Ovary (tissue), 9 donors: ENCODE results near the gene SREK1IP1. TPM values are rescaled to one million over a fixed set of nuclear protein-coding genes. Genes with fewer than 3 reads are reported as not detected.
"Not testable (repeated sequence)": the region's sequence is repeated elsewhere in the genome, so short reads cannot be mapped to it uniquely, and the experiment has no call there.

ENCODE experiments used
- DNase-seq, 5 donors: peaks; one replicate each; pipeline ENCODE4 v3.0.0-alpha.2; 2019 to 2020
- H3K27ac ChIP-seq, 2 donors: fragments of 200-600 bp; one replicate each; pipeline versions ENCODE4 v1.5.1 to v1.8.0; 2019 to 2022
- H3K27me3 ChIP-seq: fragments of 200-600 bp; one replicate; pipeline ENCODE4 v1.8.0; 2022
- H3K36me3 ChIP-seq: fragments of 200-600 bp; sonication (generic); one replicate; pipeline ENCODE4 v1.5.1; 2019
- H3K4me1 ChIP-seq: one replicate; pipeline ENCODE4 v1.8.1; 2013; ENCODE audit warnings: mild to moderate bottlenecking, moderate library complexity; ENCODE audit not compliant: insufficient read depth
- H3K4me3 ChIP-seq: fragments of 200-600 bp; sonication (generic); one replicate; pipeline ENCODE4 v1.5.1; 2017
- H3K9me3 ChIP-seq, 2 donors: fragments of 200-600 bp in 1 of 2; sonication (generic) in 1 of 2; one replicate each; pipeline versions ENCODE4 v1.5.1 to v1.8.1; 2013 to 2019; ENCODE audit warnings: mild to moderate bottlenecking in 1 of 2, moderate library complexity in 1 of 2
- EP300 ChIP-seq: sonication (generic); formaldehyde crosslinking; IDR thresholded peaks from one replicate; pipeline ENCODE4 v1.6.1; 2017; ENCODE audit warnings: antibody characterized with exemption
- POLR2A ChIP-seq: fragments of 450-650 bp; IDR thresholded peaks from one replicate; pipeline ENCODE4 v1.6.1; 2017; ENCODE audit warnings: antibody characterized with exemption, mild to moderate bottlenecking, moderate library complexity
- WGBS, 3 donors: extraction: QIAGEN DNeasy Blood & Tissue Kit in 1 of 3; methylation state at CpG; one replicate each; pipeline versions ENCODE4 v1.1.5 to v1.1.7; 2013 to 2017; 5-methylcytosine and 5-hydroxymethylcytosine counted together
- intact Hi-C, 4 donors: fragments of 100-400 bp; cut with DNase I; formaldehyde crosslinking; loops; one replicate each; pipeline versions ENCODE4 v1.11.0 to v1.15.1; 2022 to 2023
- polyA plus RNA-seq, 2 donors: library from polyadenylated mRNA; stranded (reverse); fragments of 200-250 nt in 1 of 2; fragments of 350-450 nt in 1 of 2; fragmentation: Illumina TruSeq in 1 of 2; extraction: RNeasy Lipid Tissue Mini Kit (QIAGEN cat#74804) in 1 of 2; gene quantifications; one replicate each; pipeline ENCODE4 v1.2.3, GENCODE V29; 2013 to 2014
- total RNA-seq, 7 donors: library from RNA; depleted of rRNA in 2 of 7; stranded (reverse); fragments of >200 nt in 2 of 7; fragmentation: NEBNext Ultra II Directional in 3 of 7; extraction: Animal tissue kit (Norgen Biotek cat#: 25700) in 3 of 7; gene quantifications; one replicate each; pipeline versions ENCODE4 v1.1.0 to v1.2.4, GENCODE V29; 2016 to 2023
- TF ChIP-seq, protein P1 (sequence below), 3 donors: fragments of 450-650 bp in 2 of 3; fragments of 200-600 bp in 1 of 3; IDR thresholded peaks; one replicate each; pipeline versions ENCODE4 v1.5.1 to v1.8.0; 2016 to 2022; ENCODE audit warnings: antibody characterized with exemption in 3 of 3, mild to moderate bottlenecking in 1 of 3
- donor health status: DM: no; HTN: no; CAD: no; lungs with moderate emphysema.
- donor health status: DM: no; HTN: no; CAD: no.
- donor health status: Bipolar disorder and iron deficiency.
- donor health status: DM: yes; HTN: yes; CAD: no.
- donor health status: DM: no; HTN: no; CAD: no.
- donor health status: DM: yes; HTN: yes; CAD: no.

The SREK1IP1 gene
- total and polyA plus RNA-seq, 9 donors: 6.1 to 18.9 (median 12.3) TPM

DNA sequence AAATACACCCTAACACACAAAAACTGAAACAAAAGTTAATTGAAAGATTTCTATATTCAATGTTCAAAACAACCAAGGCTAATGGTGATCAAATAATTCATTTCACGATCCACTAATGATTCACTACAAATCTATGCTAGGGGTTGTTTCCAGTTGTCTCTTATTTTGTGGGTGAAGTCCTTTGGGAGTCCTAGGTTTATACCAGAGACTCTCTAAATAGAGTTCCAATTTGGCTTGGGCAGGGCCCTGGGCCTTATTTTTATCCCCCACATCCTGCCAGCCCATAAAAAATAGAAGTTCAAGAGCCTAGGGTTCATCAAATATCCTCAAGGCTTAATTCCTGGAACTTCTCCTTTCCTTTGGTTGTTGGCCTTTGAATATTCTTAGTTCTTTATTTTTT lies 26.1 kb downstream of the SREK1IP1 start:
- Histone ChIP-seq H3K27ac (no peak overlapping the region), H3K4me3 (no peak overlapping the region), H3K27me3 (no peaks in the 10 kb centered on the region), H3K36me3 (no peaks in the 10 kb centered on the region), H3K9me3 (no peaks in the 10 kb centered on the region), H3K4me1 (no peaks in the 10 kb centered on the region)
- intact Hi-C loops: no loop called here
- no peak for DNase-seq
- TF ChIP-seq EP300 (no peak), POLR2A (no peak)
- TF ChIP-seq, protein P1, sequence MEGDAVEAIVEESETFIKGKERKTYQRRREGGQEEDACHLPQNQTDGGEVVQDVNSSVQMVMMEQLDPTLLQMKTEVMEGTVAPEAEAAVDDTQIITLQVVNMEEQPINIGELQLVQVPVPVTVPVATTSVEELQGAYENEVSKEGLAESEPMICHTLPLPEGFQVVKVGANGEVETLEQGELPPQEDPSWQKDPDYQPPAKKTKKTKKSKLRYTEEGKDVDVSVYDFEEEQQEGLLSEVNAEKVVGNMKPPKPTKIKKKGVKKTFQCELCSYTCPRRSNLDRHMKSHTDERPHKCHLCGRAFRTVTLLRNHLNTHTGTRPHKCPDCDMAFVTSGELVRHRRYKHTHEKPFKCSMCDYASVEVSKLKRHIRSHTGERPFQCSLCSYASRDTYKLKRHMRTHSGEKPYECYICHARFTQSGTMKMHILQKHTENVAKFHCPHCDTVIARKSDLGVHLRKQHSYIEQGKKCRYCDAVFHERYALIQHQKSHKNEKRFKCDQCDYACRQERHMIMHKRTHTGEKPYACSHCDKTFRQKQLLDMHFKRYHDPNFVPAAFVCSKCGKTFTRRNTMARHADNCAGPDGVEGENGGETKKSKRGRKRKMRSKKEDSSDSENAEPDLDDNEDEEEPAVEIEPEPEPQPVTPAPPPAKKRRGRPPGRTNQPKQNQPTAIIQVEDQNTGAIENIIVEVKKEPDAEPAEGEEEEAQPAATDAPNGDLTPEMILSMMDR (IDR thresholded peaks at IDR 0.05): no peak
- 92 to 96% (median 95%) methylated on average over 1 of the region's 1 CpG for WGBS, 3 donors

DNA sequence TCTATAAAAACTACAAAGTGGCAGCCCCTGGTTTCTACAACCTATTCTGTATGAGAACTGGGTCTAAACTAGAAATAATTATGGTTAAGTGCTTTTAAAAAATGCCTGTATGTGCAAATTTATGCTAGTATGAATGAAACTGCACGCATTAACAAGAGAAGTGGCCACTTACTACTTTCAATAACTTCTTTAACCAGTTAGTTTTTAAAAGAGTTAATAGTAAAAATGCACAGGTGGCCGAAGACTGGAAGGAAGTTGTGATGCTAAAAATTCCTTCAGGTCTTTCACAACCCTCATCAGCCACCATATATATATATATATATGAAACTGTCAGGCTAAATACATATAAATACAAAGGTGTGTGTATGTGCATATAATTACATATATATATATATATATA lies 41.3 kb downstream of the SREK1IP1 start:
- Histone ChIP-seq H3K9me3 (no peaks in the 10 kb centered on the region), H3K36me3 (no peaks in the 10 kb centered on the region), H3K27me3 (no peaks in the 10 kb centered on the region), H3K4me3 (no peak overlapping the region), H3K27ac (no peak overlapping the region), H3K4me1 (no peaks in the 10 kb centered on the region)
- TF ChIP-seq POLR2A (no peak), EP300 (no peak)
- TF ChIP-seq, protein P1 (IDR thresholded peaks at IDR 0.05): no peak
- intact Hi-C loops: no loop called here
- DNase-seq: no peak
- 96 to 98% (median 97%) methylated on average over 2 of the region's 2 CpGs for WGBS, 3 donors

DNA sequence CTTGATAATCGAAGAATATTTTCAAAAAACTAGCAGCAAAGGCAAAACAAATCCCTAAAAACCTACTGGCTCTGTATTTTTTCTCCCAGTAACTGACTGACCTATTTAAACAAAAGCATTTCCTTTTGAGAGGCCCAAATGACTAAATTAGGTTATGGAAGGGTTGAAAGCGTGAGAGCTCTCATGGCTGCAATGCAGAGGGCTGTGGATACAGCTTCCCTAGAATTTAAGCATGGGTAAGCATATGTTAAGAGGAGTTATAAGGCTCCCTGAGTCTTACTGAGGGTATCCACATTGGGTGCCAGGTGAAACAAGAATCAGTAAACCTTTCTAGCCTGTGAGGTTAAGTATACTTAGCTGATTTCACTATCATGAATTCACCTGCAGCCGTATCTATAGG lies 45.9 kb downstream of the SREK1IP1 start:
- no peaks in the 10 kb centered on the region for H3K27me3 ChIP-seq
- no peak for DNase-seq
- no peak overlapping the region for H3K4me3 ChIP-seq
- intact Hi-C loops: no loop called here
- H3K36me3 ChIP-seq: no peaks in the 10 kb centered on the region
- H3K27ac ChIP-seq: no peak overlapping the region
- 96 to 97% (median 96%) methylated on average over 3 of the region's 3 CpGs for WGBS, 3 donors
- TF ChIP-seq EP300: no peak
- TF ChIP-seq, protein P1 (IDR thresholded peaks at IDR 0.05): no peak
- no peak for TF ChIP-seq POLR2A
- H3K9me3 ChIP-seq: no peaks in the 10 kb centered on the region
- no peaks in the 10 kb centered on the region for H3K4me1 ChIP-seq

DNA sequence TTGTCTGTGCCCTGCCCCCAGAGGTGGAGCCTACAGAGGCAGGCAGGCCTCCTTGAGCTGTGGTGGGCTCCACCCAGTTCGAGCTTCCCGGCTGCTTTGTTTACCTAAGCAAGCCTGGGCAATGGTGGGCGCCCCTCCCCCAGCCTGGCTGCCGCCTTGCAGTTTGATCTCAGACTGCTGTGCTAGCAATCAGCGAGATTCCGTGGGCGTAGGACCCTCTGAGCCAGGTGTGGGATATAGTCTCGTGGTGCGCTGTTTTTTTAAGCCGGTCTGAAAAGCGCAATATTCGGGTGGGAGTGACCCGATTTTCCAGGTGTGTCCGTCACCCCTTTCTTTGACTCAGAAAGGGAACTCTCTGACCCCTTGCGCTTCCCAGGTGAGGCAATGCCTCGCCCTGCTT lies 54.0 kb downstream of the SREK1IP1 start:
- intact Hi-C loops, H3K4me1 ChIP-seq: not testable (repeated sequence)
- 67 to 90% (median 80%) methylated on average over 12 to 14 of the region's 16 CpGs for WGBS, 3 donors

DNA sequence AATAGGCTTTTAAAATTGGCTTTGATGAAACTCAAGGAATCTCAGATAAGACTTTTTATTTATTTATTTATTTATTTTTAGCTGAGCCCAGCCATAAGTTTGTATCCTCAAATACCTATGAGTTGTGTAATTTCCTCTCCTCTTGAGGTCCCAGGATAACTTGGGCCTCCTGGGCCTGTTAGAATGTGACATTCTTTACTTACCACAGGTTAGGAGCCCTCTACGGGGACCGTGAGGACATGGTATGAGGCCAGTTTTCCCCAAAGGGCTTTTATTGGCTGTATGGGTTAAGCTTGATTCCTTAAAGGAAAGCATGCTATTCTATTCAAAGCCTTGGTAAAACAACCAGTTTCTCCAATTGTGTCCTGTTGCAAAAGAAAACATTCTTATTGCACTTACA lies 61.3 kb downstream of the SREK1IP1 start:
- intact Hi-C loops: no loop called here
- no peaks in the 10 kb centered on the region for H3K4me1 ChIP-seq
- TF ChIP-seq, protein P1 (IDR thresholded peaks at IDR 0.05): no peak
- TF ChIP-seq EP300: no peak
- TF ChIP-seq POLR2A: no peak
- DNase-seq: no peak
- no peaks in the 10 kb centered on the region for H3K36me3 ChIP-seq
- H3K27me3 ChIP-seq: no peaks in the 10 kb centered on the region
- WGBS, 3 donors: 76 to 87% (median 81%) methylated on average over 2 of the region's 2 CpGs
- H3K27ac ChIP-seq: no peak overlapping the region
- H3K4me3 ChIP-seq: no peak overlapping the region
- H3K9me3 ChIP-seq: no peaks in the 10 kb centered on the region

More for the DNA sequence above, 54.0 kb downstream of the SREK1IP1 start:
- not testable (repeated sequence) for H3K4me3 ChIP-seq, H3K36me3 ChIP-seq, H3K27ac ChIP-seq, H3K9me3 ChIP-seq, H3K27me3 ChIP-seq, DNase-seq

DNA sequence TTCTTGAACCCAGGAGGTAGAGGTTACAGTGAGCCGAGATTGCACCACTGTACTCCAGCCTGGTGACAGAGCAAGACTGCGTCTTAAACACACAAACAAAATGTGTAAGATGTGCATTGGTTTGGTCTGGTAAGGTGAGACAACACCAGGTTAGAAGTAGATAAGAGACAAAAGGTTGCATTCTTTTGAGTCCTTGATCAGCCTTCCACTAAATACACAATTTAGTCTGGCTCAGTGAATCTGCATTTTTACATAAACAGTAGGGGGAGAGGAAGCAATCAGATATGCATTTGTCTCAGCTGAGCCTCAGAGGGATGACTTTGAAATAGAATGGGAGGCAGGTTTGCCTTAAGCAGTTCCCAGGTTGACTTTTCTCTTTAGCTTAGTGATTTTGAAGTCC lies 62.4 kb downstream of the SREK1IP1 start:
- intact Hi-C loops, H3K27ac ChIP-seq, H3K27me3 ChIP-seq, DNase-seq, H3K4me3 ChIP-seq, H3K4me1 ChIP-seq, H3K9me3 ChIP-seq, H3K36me3 ChIP-seq: not testable (repeated sequence)
- WGBS, 3 donors: 41 to 47% (median 44%) methylated on average over 2 of the region's 2 CpGs
